GM12892 (cell line): ENCODE data around the gene MYO18B.
A peak's percentile ranks its signal among the peaks of the same experiment; 100 is the strongest.

ENCODE experiments used
- DNase-seq: peaks from one replicate; pipeline ENCODE4 v3.0.0; 2011; ENCODE audit not compliant: insufficient read length
- FAIRE-seq: peaks from 2 replicates; lab custom pipeline; 2011; peaks lifted over from hg19 to GRCh38; lab: Jason Lieb, UNC
- POLR2A ChIP-seq: IDR thresholded peaks from 2 replicates; pipeline ENCODE4 v1.6.1; 2011; ENCODE audit warnings: low read depth, low read length, control low read depth
- POLR2AphosphoS5 ChIP-seq: IDR thresholded peaks from 2 replicates; pipeline ENCODE4 v1.6.1; 2011; ENCODE audit warnings: low read depth, low read length, control low read depth
- TAF1 ChIP-seq: IDR thresholded peaks from 2 replicates; pipeline ENCODE4 v1.6.1; 2011; ENCODE audit warnings: low read depth, mild to moderate bottlenecking, control low read depth, low read length, borderline replicate concordance

The MYO18B gene

GRCh38 chr22:25853501-25854284 lies 111.7 kb downstream of the MYO18B start:
- peak; percentile 60 for FAIRE-seq
- no peak for DNase-seq
- TF ChIP-seq POLR2A (no peak), POLR2AphosphoS5 (no peak), TAF1 (no peak)

DNA sequence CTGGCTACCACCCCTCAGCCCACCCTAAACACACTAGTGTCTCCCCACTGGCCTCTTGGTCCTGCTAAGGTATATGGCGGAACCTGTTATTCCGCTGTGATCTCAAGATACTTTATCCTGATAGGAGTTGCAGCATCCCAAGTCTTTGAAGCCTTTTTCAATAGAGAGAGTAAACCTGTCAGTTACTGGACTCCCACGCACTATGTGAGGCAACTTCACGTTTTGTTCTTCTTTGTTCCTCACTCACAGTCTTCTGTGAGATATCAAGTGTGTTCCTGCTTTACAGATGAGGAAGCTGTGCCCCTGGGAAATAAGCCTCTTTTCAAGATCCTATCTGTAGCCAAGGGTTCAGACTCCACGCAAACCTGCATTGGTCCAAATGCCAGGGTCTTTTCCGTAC lies 127.8 kb downstream of the MYO18B start:
- no peak for FAIRE-seq
- no peak for TF ChIP-seq POLR2AphosphoS5
- no peak for TF ChIP-seq TAF1
- TF ChIP-seq POLR2A, result no peak

GRCh38 chr22:25874327-25874726 lies 132.3 kb downstream of the MYO18B start:
- no peak for TF ChIP-seq POLR2AphosphoS5
- TF ChIP-seq TAF1, result no peak
- no peak for TF ChIP-seq POLR2A
- no peak for FAIRE-seq
- DNase-seq, result no peak

More for the DNA sequence above, 127.8 kb downstream of the MYO18B start:
- DNase-seq, result no peak

- DNase-seq, result no peak
- no peak for FAIRE-seq
- TF ChIP-seq POLR2A (no peak), TAF1 (no peak), POLR2AphosphoS5 (no peak)
These were observed 133.5 kb downstream of the MYO18B start for GRCh38 chr22:25875461-25875860.

- TF ChIP-seq POLR2A, result no peak
- TF ChIP-seq POLR2AphosphoS5, result no peak
- TF ChIP-seq TAF1, result no peak
- no peak for DNase-seq
- FAIRE-seq, result no peak
These were observed 134.9 kb downstream of the MYO18B start for GRCh38 chr22:25876871-25877270.

- no peak for FAIRE-seq
- TF ChIP-seq POLR2AphosphoS5, result no peak
- TF ChIP-seq TAF1, result no peak
- TF ChIP-seq POLR2A, result no peak
- no peak for DNase-seq
These were observed 136.9 kb downstream of the MYO18B start for GRCh38 chr22:25878933-25879332.

DNA sequence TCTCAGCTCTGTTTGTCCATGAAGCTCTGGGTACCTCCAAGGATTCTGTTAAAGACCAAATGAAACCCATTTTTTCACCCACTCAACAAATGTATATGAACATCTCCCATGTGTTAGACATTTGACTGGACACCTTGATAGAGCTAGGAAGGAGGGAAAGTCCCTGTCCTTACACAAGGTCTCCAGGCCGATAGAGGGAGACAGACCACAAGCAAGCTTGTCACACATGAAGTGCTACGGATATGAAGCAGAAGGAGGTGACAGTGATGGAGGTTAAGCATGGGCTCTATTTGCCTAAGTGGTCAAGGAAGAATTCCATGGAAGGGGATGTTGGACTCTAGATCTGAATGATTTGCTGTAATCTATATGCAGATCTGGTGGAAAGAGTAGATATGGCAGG lies 138.5 kb downstream of the MYO18B start:
- TF ChIP-seq POLR2AphosphoS5 (no peak), TAF1 (no peak), POLR2A (no peak)
- DNase-seq (no peak), FAIRE-seq (no peak)

DNA sequence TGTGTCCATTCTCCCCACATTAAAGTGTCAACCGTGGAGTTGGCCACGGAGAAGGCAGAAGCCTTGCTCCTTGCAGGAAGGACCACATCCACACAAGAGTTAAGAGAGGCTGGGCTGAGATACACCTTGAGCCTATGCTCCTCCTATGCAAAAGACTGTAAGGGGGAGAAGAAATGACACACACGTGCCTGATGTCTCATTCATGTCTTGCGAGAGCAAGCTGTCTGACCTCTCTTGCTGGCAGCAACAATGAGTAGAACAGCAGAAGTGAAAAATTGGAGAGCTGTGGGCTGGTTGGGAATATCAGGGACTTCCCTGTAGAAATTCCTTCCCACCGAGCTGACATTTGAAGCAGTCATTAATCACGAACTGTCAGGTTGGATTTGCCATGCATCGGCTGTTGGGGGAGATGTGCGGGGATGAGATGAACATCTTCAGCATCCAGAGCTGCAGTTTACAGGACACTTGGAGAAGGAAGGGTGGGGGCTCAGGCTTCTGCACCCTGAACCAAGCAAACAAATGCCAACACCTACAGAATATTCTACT lies 139.3 kb downstream of the MYO18B start:
- FAIRE-seq, result no peak

DNA sequence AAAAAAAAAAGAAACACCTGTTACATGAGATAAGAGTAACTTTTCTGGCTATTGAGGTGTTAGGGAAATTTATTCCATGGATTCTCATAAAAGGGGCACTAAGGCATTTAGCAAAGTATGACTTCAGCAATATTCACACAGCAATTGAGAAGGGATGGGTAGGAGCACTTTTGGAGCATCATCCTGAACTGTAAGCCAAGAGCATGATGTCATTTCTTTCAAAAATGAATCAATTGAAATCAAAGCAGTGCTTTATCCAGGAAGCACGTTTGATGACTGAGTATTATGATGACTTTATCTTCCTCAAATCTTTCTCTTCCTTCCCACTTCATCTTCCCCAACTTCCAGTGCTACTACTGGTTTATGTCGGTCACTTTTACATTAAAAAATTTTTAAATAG lies 140.4 kb downstream of the MYO18B start:
- TF ChIP-seq POLR2A (no peak), POLR2AphosphoS5 (no peak), TAF1 (no peak)
- DNase-seq (no peak), FAIRE-seq (no peak)

More for the DNA sequence above, 139.3 kb downstream of the MYO18B start:
- TF ChIP-seq POLR2A, result no peak
- no peak for TF ChIP-seq TAF1
- no peak for TF ChIP-seq POLR2AphosphoS5
- DNase-seq, result no peak

GRCh38 chr22:25883482-25884033 lies 141.6 kb downstream of the MYO18B start:
- TF ChIP-seq POLR2AphosphoS5 (no peak), TAF1 (no peak), POLR2A (no peak)
- FAIRE-seq (no peak), DNase-seq (no peak)

DNA sequence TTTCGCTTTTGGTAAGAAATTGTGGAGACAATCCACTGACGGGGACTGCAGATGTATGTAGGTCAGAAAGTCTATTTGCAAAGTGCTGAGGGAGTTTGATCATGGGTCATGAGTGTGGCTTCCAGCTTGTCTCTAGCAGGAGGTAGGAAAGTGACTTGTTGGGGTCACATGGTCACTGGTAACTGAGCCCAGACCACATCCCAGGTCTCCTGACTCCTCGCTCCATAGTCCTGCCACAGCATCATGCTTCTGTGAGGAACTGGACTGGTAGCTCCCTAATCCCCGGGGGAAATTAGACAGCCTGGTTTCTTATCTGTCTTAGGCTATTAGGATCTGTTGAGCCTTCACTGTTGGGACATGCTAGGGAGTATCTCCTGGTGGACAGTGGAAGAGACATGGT lies 142.1 kb downstream of the MYO18B start:
- FAIRE-seq, result no peak
- TF ChIP-seq POLR2A (no peak), POLR2AphosphoS5 (no peak), TAF1 (no peak)
- no peak for DNase-seq
